Measurements from ENCODE around the gene KRT76. TPM values are rescaled to one million over a fixed set of nuclear protein-coding genes. Genes with fewer than 3 reads are reported as not detected.

KRT76 gene
- polyA plus RNA-seq, 1 of the 3 experiments (the other 2 are of a cell fraction) = not detected

DNA sequence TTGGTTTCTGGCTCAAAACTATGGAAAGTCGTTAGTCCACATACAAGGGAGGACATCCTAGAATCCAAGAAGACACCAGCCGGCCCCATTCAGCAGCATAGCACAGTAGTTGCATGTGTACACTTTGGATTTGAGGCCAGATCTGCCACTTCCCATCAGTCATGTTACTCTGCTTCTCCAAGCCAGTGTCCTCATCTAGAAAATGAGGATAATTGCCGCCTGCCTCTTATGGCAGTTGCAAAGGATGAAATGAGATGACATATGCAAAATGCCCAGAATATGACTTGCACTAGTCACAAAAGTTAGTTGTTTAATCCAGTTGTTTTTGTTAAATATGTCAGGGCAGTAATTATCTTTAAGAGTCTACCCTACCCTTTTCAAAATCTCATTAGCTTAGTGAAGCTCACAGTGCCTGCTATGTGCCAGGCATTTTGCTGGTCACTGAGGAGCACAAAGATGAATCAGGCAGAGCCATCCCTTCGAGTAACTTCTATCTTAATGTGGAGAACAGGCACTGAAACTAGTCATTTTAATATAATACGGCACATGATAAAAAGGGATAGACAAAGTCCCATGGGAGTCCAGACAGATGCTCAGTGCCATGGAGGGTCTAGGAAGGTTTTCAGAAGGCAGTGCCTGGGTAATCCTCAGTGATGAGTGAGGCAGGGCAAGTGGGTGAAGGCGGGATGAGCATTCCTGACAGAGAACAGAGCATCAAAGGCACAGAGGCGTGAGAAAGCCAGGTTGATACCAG is 6.6 kb upstream of the KRT76 start:
- Histone ChIP-seq H3K36me3 (replicated peaks in 1 of 2; ENCODE audit: control insufficient read depth in 1 of 2, insufficient read depth in 2 of 2, low read length in 1 of 2) (no peaks in the 10 kb centered on the region), H2AFZ (ENCODE audit: low read depth) (no peak overlapping the region), H3K27ac (ENCODE audit: low read depth in 2 of 2, low read length in 1 of 2) (no peak overlapping the region), H3K4me2 (no peak overlapping the region), H3F3A (replicated peaks; ENCODE audit: insufficient read depth) (no peaks in the 10 kb centered on the region), H4K20me1 (ENCODE audit: insufficient read depth) (no peaks in the 10 kb centered on the region), H3K9me2 (no peaks in the 10 kb centered on the region), H3K79me2 (ENCODE audit: insufficient read depth) (no peaks in the 10 kb centered on the region), H3K27me3 (ENCODE audit: insufficient read depth) (peaks cover 5% of the 10 kb centered on the region; the same call in 1 of the 2 replicates), H3K9me3 (no peaks in the 10 kb centered on the region), H3K4me3 (ENCODE audit: low read depth in 2 of 2, low read length in 1 of 2) (no peak overlapping the region), H3K9ac (no peak overlapping the region), H3K4me1 (ENCODE audit: control insufficient read depth in 1 of 2, insufficient read depth in 2 of 2, low read depth in 1 of 2, low read length in 1 of 2) (no peaks in the 10 kb centered on the region)
- ChIA-PET CTCF (no interaction called here), POLR2A (no interaction called here)
- no peak for DNase-seq
- WGBS (ENCODE audit: low lambda C conversion rate) = 37% methylated on average over 6 of the region's 7 CpGs
- TF ChIP-seq POLR2AphosphoS5 (IDR thresholded peaks at IDR 0.05; ENCODE audit: low read depth, low read length) (no peak), SMC3 (IDR thresholded peaks at IDR 0.05; ENCODE audit: low read depth, low read length) (no peak), EZH2phosphoT487 (IDR thresholded peaks at IDR 0.05; ENCODE audit: borderline replicate concordance, low read depth) (no peak), NRF1 (IDR thresholded peaks at IDR 0.05; ENCODE audit: low read depth, low read length) (no peak)
- TF ChIP-seq, protein P1, sequence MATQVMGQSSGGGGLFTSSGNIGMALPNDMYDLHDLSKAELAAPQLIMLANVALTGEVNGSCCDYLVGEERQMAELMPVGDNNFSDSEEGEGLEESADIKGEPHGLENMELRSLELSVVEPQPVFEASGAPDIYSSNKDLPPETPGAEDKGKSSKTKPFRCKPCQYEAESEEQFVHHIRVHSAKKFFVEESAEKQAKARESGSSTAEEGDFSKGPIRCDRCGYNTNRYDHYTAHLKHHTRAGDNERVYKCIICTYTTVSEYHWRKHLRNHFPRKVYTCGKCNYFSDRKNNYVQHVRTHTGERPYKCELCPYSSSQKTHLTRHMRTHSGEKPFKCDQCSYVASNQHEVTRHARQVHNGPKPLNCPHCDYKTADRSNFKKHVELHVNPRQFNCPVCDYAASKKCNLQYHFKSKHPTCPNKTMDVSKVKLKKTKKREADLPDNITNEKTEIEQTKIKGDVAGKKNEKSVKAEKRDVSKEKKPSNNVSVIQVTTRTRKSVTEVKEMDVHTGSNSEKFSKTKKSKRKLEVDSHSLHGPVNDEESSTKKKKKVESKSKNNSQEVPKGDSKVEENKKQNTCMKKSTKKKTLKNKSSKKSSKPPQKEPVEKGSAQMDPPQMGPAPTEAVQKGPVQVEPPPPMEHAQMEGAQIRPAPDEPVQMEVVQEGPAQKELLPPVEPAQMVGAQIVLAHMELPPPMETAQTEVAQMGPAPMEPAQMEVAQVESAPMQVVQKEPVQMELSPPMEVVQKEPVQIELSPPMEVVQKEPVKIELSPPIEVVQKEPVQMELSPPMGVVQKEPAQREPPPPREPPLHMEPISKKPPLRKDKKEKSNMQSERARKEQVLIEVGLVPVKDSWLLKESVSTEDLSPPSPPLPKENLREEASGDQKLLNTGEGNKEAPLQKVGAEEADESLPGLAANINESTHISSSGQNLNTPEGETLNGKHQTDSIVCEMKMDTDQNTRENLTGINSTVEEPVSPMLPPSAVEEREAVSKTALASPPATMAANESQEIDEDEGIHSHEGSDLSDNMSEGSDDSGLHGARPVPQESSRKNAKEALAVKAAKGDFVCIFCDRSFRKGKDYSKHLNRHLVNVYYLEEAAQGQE (IDR thresholded peaks at IDR 0.05; ENCODE audit: low read depth, low read length) = no peak

DNA sequence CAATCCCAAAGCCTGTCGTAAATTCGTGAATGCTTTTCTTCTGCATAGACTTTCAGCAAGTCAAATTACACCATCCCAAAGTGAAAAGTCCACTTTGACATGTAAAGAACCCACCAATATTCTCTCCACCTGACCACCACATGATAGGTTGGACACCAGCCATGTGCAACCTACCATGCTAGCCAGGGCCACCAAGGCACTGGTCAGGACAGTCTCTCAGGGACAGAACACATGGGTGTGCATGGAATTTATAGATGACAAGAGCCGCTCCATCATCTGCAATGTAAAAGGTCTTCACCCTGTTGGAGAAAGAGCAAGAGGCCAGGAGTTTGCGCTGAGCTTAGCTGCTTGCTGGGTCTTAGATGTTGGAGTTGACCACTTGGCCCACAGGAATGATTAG is 5.4 kb upstream of the KRT76 start:
- DNase-seq = no peak
- H3K9ac ChIP-seq = no peak overlapping the region
- TF ChIP-seq POLR2AphosphoS5 (IDR thresholded peaks at IDR 0.05; ENCODE audit: low read depth, low read length) = no peak
- TF ChIP-seq, protein P2, sequence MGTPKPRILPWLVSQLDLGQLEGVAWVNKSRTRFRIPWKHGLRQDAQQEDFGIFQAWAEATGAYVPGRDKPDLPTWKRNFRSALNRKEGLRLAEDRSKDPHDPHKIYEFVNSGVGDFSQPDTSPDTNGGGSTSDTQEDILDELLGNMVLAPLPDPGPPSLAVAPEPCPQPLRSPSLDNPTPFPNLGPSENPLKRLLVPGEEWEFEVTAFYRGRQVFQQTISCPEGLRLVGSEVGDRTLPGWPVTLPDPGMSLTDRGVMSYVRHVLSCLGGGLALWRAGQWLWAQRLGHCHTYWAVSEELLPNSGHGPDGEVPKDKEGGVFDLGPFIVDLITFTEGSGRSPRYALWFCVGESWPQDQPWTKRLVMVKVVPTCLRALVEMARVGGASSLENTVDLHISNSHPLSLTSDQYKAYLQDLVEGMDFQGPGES (IDR thresholded peaks at IDR 0.05; ENCODE audit: low read depth, low read length) = no peak
- no peak for TF ChIP-seq YY1 (IDR thresholded peaks at IDR 0.05; ENCODE audit: low read depth)
- H2AFZ ChIP-seq (ENCODE audit: low read depth) = no peak overlapping the region
- H3F3A ChIP-seq (replicated peaks; ENCODE audit: insufficient read depth) = no peaks in the 10 kb centered on the region
- H3K4me3 ChIP-seq (ENCODE audit: low read depth in 2 of 2, low read length in 1 of 2) = no peak overlapping the region
- no peaks in the 10 kb centered on the region for H3K79me2 ChIP-seq (ENCODE audit: insufficient read depth)
- no peak overlapping the region for H3K27ac ChIP-seq (ENCODE audit: low read depth in 2 of 2, low read length in 1 of 2)
- peaks cover 17% of the 10 kb centered on the region; the same call in 1 of the 2 replicates for H3K27me3 ChIP-seq (ENCODE audit: insufficient read depth)
- H3K4me2 ChIP-seq = no peak overlapping the region
- no peaks in the 10 kb centered on the region for H4K20me1 ChIP-seq (ENCODE audit: insufficient read depth)
- 55% methylated on average over 4 of the region's 4 CpGs for WGBS (ENCODE audit: low lambda C conversion rate)
- no peaks in the 10 kb centered on the region for H3K9me3 ChIP-seq
- no peaks in the 10 kb centered on the region for H3K4me1 ChIP-seq (ENCODE audit: control insufficient read depth in 1 of 2, insufficient read depth in 2 of 2, low read depth in 1 of 2, low read length in 1 of 2)
- no peaks in the 10 kb centered on the region for H3K9me2 ChIP-seq
- H3K36me3 ChIP-seq (replicated peaks in 1 of 2; ENCODE audit: control insufficient read depth in 1 of 2, insufficient read depth in 2 of 2, low read length in 1 of 2) = no peaks in the 10 kb centered on the region
- CTCF ChIA-PET = no interaction called here
- POLR2A ChIA-PET = no interaction called here

Data from SK-N-SH (cell line).